Stimulated activated naive CD8-positive, alpha-beta T cell treated with anti-CD3 and anti-CD28 coated beads, Interleukin-15, Interleukin-2, amounts not matched to agents 100 ng/mL and 50 ng/mL, for 24 hours (primary cell): ENCODE results near the gene SYT2.
"Not testable (repeated sequence)": the region's sequence is repeated elsewhere in the genome, so short reads cannot be mapped to it uniquely, and the experiment has no call there.

Experiments
- H3K27ac Mint-ChIP-seq: one replicate; pipeline ENCODE4 v1.8.0; 2021; ENCODE audit warnings: mild to moderate bottlenecking, mixed read lengths
- H3K27me3 Mint-ChIP-seq: one replicate; pipeline ENCODE4 v1.8.0; 2021; ENCODE audit warnings: mixed read lengths
- H3K36me3 Mint-ChIP-seq: one replicate; pipeline ENCODE4 v1.8.0; 2021; ENCODE audit warnings: low read depth, mixed read lengths
- H3K4me1 Mint-ChIP-seq: one replicate; pipeline ENCODE4 v1.8.0; 2021; ENCODE audit warnings: low read depth, mixed read lengths
- H3K4me3 Mint-ChIP-seq: one replicate; pipeline ENCODE4 v1.8.0; 2021; ENCODE audit warnings: mild to moderate bottlenecking, mixed read lengths
- H3K9me3 Mint-ChIP-seq: one replicate; pipeline ENCODE4 v1.8.0; 2021; ENCODE audit warnings: mixed read lengths

Gene SYT2

GRCh38 chr1:202648605-202649226, 61.5 kb downstream of the SYT2 start:
- H3K27ac Mint-ChIP-seq = no peak overlapping the region
- no peak overlapping the region for H3K4me3 Mint-ChIP-seq
- peaks cover 12% of the 10 kb centered on the region for H3K4me1 Mint-ChIP-seq
- H3K36me3 Mint-ChIP-seq = no peaks in the 10 kb centered on the region
- no peaks in the 10 kb centered on the region for H3K9me3 Mint-ChIP-seq
- H3K27me3 Mint-ChIP-seq = peaks cover 56% of the 10 kb centered on the region

- H3K9me3 Mint-ChIP-seq = no peaks in the 10 kb centered on the region
- peaks cover 67% of the 10 kb centered on the region for H3K27me3 Mint-ChIP-seq
- no peak overlapping the region for H3K27ac Mint-ChIP-seq
- H3K4me3 Mint-ChIP-seq = no peak overlapping the region
- H3K36me3 Mint-ChIP-seq = no peaks in the 10 kb centered on the region
- H3K4me1 Mint-ChIP-seq = peaks cover 18% of the 10 kb centered on the region
Measured at GRCh38 chr1:202645097-202645476, 65.2 kb downstream of the SYT2 start.

DNA sequence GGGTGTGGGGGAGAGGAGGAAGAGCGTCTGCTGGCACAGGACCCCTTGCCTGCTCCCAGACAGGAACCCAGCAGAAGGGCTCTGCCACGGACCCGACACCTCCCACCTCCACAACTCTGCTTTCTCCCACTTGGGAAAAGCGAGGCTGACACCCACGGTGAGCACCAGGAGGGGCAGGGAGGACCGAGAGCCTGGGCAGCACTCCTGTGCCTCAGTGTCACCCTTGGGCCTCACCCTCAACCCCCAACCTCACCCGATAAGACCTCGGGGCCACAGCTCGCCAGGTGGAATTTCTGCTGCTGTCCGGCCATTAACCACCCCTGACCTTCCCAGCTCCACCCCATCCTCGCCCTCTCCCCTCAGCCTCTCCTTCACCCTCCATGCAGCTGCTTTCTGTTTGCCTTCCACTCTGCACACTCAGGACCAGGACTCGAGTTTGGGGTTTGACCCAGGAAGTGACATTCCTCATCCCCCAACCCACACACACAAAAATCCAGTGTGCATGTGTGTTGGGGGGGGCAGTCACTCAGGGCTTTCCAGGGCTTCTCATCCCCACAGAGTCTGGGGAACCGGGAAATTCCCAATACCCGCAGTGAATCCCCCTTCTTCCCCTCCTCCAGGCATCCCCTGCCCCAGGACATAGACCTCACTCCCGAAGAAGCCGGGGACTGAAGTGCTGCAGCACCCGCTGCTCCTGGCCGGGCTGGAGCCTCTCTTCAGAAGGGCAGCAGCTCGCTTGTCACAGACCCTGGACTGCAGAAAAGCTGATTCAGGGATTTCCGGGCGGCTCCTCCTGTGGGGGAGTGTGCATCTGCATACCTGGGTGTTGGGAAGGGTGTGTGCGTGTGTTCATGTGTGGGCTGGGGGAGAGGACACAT, 65.8 kb downstream of the SYT2 start:
- H3K4me1 Mint-ChIP-seq = peaks cover 18% of the 10 kb centered on the region
- no peak overlapping the region for H3K27ac Mint-ChIP-seq
- no peaks in the 10 kb centered on the region for H3K36me3 Mint-ChIP-seq
- H3K4me3 Mint-ChIP-seq = peak overlapping the region; percentile 48
- H3K9me3 Mint-ChIP-seq = no peaks in the 10 kb centered on the region
- peaks cover 72% of the 10 kb centered on the region for H3K27me3 Mint-ChIP-seq

- Mint-ChIP-seq H3K4me1 (peaks cover 18% of the 10 kb centered on the region), H3K27me3 (peaks cover 76% of the 10 kb centered on the region), H3K4me3 (peak overlapping the region; percentile 45), H3K9me3 (no peaks in the 10 kb centered on the region), H3K27ac (no peak overlapping the region), H3K36me3 (no peaks in the 10 kb centered on the region)
Measured at GRCh38 chr1:202643397-202644218, 66.6 kb downstream of the SYT2 start.

DNA sequence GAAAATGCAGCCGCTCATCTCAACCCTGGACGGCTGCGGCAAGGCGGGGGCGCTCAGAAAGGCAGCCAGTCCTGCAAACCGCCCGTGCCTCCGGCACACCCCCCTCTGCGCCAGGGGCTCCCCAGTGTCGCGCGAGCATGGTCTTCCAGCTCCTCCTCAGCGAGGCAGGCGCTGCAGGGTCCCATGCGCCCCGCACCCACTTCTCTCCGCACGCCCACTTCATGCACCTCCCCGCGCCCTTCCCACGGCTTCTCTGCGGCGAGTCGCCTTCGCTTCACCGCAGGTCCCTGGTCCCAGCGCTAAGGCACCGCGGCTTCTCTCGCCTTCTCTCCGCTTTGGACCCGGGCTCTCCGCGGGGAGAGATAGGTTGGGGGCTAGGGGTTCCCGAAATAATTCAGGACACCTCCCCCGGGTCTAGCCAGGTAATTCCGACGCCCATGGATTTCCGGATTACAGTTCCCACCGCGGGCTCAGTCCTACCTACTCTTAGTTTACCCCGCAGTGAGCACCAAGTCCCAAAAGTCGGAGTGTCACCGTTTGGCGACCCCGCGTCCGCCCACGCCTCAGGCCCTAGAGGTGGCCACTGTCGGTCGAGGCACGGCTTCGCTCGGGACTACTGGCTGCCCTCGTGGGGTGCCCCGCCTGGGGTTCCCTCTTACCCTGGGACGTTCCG, 67.5 kb downstream of the SYT2 start:
- peaks cover 18% of the 10 kb centered on the region for H3K4me1 Mint-ChIP-seq
- H3K9me3 Mint-ChIP-seq = no peaks in the 10 kb centered on the region
- H3K27me3 Mint-ChIP-seq = peaks cover 79% of the 10 kb centered on the region
- no peak overlapping the region for H3K27ac Mint-ChIP-seq
- no peaks in the 10 kb centered on the region for H3K36me3 Mint-ChIP-seq
- peak overlapping the region; percentile 39 for H3K4me3 Mint-ChIP-seq

DNA sequence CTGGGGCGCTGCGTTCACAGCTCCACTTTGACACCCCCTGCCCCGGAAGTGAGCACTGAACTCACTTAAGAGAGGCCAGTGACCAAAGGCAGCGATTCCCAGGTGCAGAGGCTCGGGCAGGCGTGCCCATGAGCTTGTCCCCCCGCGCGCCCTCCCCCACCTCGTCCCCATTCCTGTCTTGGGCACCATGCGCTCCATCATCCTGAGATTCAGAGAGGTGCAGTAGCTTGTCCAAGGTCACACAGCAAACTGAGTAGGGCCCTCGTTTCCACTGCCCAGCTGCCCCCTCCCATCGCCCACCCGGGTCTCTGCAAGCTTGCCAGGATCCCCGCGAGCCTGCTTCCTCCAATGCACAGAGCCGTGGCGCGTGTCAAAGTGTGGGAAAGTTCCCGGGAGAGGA, 68.0 kb downstream of the SYT2 start:
- H3K27me3 Mint-ChIP-seq = peaks cover 77% of the 10 kb centered on the region

GRCh38 chr1:202639500-202639899, 70.8 kb downstream of the SYT2 start:
- Mint-ChIP-seq H3K27me3 (peaks cover 69% of the 10 kb centered on the region), H3K36me3 (no peaks in the 10 kb centered on the region), H3K4me1 (peaks cover 13% of the 10 kb centered on the region), H3K9me3 (no peaks in the 10 kb centered on the region), H3K27ac (no peak overlapping the region), H3K4me3 (no peak overlapping the region)

More for the DNA sequence above, 68.0 kb downstream of the SYT2 start:
- no peaks in the 10 kb centered on the region for H3K9me3 Mint-ChIP-seq
- H3K27ac Mint-ChIP-seq = no peak overlapping the region
- peak overlapping the region; percentile 4 for H3K4me3 Mint-ChIP-seq
- no peaks in the 10 kb centered on the region for H3K36me3 Mint-ChIP-seq
- H3K4me1 Mint-ChIP-seq = peaks cover 18% of the 10 kb centered on the region

GRCh38 chr1:202638701-202639305, 71.5 kb downstream of the SYT2 start:
- peaks cover 64% of the 10 kb centered on the region for H3K27me3 Mint-ChIP-seq

GRCh38 chr1:202638019-202638700, 72.1 kb downstream of the SYT2 start:
- no peak overlapping the region for H3K27ac Mint-ChIP-seq
- H3K36me3 Mint-ChIP-seq = no peaks in the 10 kb centered on the region
- H3K4me1 Mint-ChIP-seq = peaks cover 5% of the 10 kb centered on the region
- H3K27me3 Mint-ChIP-seq = peaks cover 63% of the 10 kb centered on the region
- no peak overlapping the region for H3K4me3 Mint-ChIP-seq
- no peaks in the 10 kb centered on the region for H3K9me3 Mint-ChIP-seq

More at GRCh38 chr1:202638701-202639305, 71.5 kb downstream of the SYT2 start:
- not testable (repeated sequence) for H3K9me3 Mint-ChIP-seq, H3K36me3 Mint-ChIP-seq, H3K4me1 Mint-ChIP-seq, H3K4me3 Mint-ChIP-seq, H3K27ac Mint-ChIP-seq

DNA sequence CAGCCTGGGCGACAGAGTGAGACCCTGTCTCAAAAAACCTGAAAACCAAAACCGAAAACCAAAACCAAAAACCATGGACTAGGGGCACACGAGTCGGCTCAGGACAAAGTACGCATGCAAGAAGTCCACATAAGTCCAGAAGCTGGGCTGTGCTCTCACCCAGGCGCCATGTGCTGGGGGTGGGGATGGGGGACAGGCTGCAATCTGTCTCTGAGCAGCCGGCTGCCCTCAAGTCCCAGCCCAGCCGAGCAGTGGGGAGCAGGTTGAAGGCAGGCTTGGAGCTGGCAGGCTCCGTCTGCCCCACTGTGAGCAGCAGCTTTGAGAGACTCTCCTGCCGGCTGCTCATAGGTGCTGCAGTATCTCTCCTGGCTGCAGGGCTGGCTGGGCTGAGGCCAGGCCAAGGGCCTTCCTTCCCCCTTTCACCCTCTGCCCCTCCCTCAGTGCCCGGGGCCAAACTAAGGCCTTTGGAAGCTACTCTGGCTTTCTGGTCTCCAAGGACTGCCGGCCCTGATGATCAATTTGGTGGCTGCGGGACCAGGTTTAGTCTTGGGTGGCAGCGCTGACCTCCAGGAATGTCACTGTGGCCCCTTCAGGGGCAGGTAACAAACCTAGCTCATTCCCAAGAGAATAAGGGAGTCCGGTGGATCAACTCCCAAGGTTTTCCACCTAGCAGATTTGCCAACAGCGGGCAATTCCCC, 72.8 kb downstream of the SYT2 start:
- H3K4me1 Mint-ChIP-seq, H3K36me3 Mint-ChIP-seq, H3K9me3 Mint-ChIP-seq, H3K4me3 Mint-ChIP-seq, H3K27ac Mint-ChIP-seq: not testable (repeated sequence)
- peaks cover 63% of the 10 kb centered on the region for H3K27me3 Mint-ChIP-seq

DNA sequence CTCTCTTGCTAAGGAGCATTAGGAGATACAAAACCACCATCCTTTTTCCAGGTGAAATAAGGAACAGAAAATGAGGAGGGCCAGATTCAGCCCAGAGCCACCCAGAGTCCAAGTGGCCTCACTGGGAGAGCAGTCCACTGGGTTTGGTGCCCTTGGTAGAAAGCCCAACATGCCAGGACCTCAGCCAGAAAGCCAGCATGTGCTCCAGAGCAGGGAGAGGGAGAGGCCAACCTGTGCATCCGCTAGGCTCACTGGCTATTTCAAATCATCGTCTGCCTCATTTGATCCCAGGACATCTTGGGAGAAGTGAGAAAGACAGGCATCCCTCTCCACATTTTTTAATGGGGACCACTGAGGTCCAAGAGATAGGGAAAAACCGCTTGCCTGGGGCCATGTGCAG, 74.1 kb downstream of the SYT2 start:
- not testable (repeated sequence) for H3K4me1 Mint-ChIP-seq, H3K36me3 Mint-ChIP-seq, H3K4me3 Mint-ChIP-seq, H3K9me3 Mint-ChIP-seq, H3K27ac Mint-ChIP-seq
- peaks cover 61% of the 10 kb centered on the region for H3K27me3 Mint-ChIP-seq

DNA sequence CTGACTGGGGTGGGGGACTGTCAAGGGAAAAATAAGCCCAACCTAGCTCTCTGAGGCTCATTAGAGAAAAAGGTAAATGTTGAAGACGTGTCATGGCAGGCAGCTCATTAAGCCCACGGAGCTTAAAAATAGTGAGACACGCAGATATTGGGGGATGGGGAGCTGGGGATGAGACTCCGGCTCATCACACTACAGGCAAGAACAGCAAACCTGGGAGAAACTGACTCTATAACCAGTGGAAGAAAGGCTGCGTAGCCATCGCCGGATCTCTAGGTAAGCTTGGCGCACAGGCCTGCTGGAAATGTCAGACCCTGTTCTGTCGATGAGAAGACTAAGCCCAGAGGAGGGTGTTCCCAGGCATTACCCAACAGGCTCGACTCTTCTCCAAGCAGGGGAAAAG, 78.0 kb downstream of the SYT2 start:
- Mint-ChIP-seq H3K27ac (no peak overlapping the region), H3K36me3 (no peaks in the 10 kb centered on the region), H3K27me3 (peaks cover 43% of the 10 kb centered on the region), H3K4me3 (no peak overlapping the region), H3K4me1 (peaks cover 39% of the 10 kb centered on the region), H3K9me3 (no peaks in the 10 kb centered on the region)

GRCh38 chr1:202631076-202631923, 79.0 kb downstream of the SYT2 start:
- H3K27ac Mint-ChIP-seq = no peak overlapping the region
- no peaks in the 10 kb centered on the region for H3K9me3 Mint-ChIP-seq
- no peak overlapping the region for H3K4me3 Mint-ChIP-seq
- H3K4me1 Mint-ChIP-seq = peaks cover 41% of the 10 kb centered on the region
- no peaks in the 10 kb centered on the region for H3K36me3 Mint-ChIP-seq
- peaks cover 40% of the 10 kb centered on the region for H3K27me3 Mint-ChIP-seq
